GM12872 (cell line): ENCODE data around the gene CARS2.

Experiments
- CTCF ChIP-seq: IDR thresholded peaks from 3 replicates; pipeline ENCODE4 v1.5.1; 2011; ENCODE audit warnings: low read depth, mild to moderate bottlenecking, low read length, moderate library complexity; ENCODE audit not compliant: insufficient read depth

CARS2 gene

GRCh38 chr13:110669036-110669435 lies 36.9 kb downstream of the CARS2 start:
- no peak for TF ChIP-seq CTCF

- TF ChIP-seq CTCF, result no peak
Measured at GRCh38 chr13:110666255-110666533, 39.7 kb downstream of the CARS2 start.

- TF ChIP-seq CTCF, result no peak
Measured at GRCh38 chr13:110665491-110666254, 40.2 kb downstream of the CARS2 start.

- TF ChIP-seq CTCF, result no peak
Measured at GRCh38 chr13:110664673-110665072, 41.2 kb downstream of the CARS2 start.

- no peak for TF ChIP-seq CTCF
Measured at GRCh38 chr13:110664041-110664440, 41.9 kb downstream of the CARS2 start.

GRCh38 chr13:110663491-110663890 lies 42.4 kb downstream of the CARS2 start:
- no peak for TF ChIP-seq CTCF

- no peak for TF ChIP-seq CTCF
Measured at GRCh38 chr13:110662777-110663443, 43.0 kb downstream of the CARS2 start.
